ENCODE data around the gene CFAP45.
A peak's percentile ranks its signal among the peaks of the same experiment; 100 is the strongest.

CFAP45 gene

GRCh38 chr1:159895836-159896545 lies 4.0 kb downstream of the CFAP45 start:
- no peak overlapping the region for H3K4me3 Mint-ChIP-seq
- peaks cover 55% of the 10 kb centered on the region for H3K4me1 Mint-ChIP-seq (ENCODE audit: low read depth)
- peaks cover 10% of the 10 kb centered on the region for H3K27me3 Mint-ChIP-seq
- no peaks in the 10 kb centered on the region for H3K9me3 Mint-ChIP-seq
- no peaks in the 10 kb centered on the region for H3K36me3 Mint-ChIP-seq (ENCODE audit: low read depth)
- intact Hi-C loops (cut with micrococcal nuclease): loop anchor here (10.0 kb wide), 1 partner anchor 731 kb away; no protein-coding TSS in a partner anchor
- H3K27ac Mint-ChIP-seq: peak overlapping the region; percentile 77

- Mint-ChIP-seq H3K4me3 (no peak overlapping the region), H3K36me3 (ENCODE audit: low read depth) (no peaks in the 10 kb centered on the region), H3K9me3 (no peaks in the 10 kb centered on the region), H3K27ac (no peak overlapping the region), H3K27me3 (peaks cover 5% of the 10 kb centered on the region), H3K4me1 (ENCODE audit: low read depth) (peaks cover 50% of the 10 kb centered on the region)
- intact Hi-C loops (cut with micrococcal nuclease): loop anchor here (10.0 kb wide), 1 partner anchor 730 kb away; no protein-coding TSS in a partner anchor
Observed at GRCh38 chr1:159895286-159895685, 4.7 kb downstream of the CFAP45 start.

GRCh38 chr1:159892944-159893343 lies 7.0 kb downstream of the CFAP45 start:
- Mint-ChIP-seq H3K9me3 (no peaks in the 10 kb centered on the region), H3K4me1 (ENCODE audit: low read depth) (peaks cover 51% of the 10 kb centered on the region), H3K4me3 (no peak overlapping the region), H3K27me3 (no peaks in the 10 kb centered on the region), H3K36me3 (ENCODE audit: low read depth) (no peaks in the 10 kb centered on the region), H3K27ac (peak overlapping the region; percentile 11)
- intact Hi-C loops (cut with micrococcal nuclease): loop anchor here (2.0 to 10.0 kb wide), 4 partner anchors 44 to 728 kb away; partner anchors contain the start of gene DUSP23

GRCh38 chr1:159891275-159892157 lies 8.4 kb downstream of the CFAP45 start:
- Mint-ChIP-seq H3K4me3 (no peak overlapping the region), H3K27ac (no peak overlapping the region), H3K4me1 (ENCODE audit: low read depth) (peaks cover 59% of the 10 kb centered on the region), H3K36me3 (ENCODE audit: low read depth) (no peaks in the 10 kb centered on the region), H3K9me3 (no peaks in the 10 kb centered on the region), H3K27me3 (no peaks in the 10 kb centered on the region)
- intact Hi-C loops (cut with micrococcal nuclease): loop anchor here (1.0 to 10.0 kb wide), 5 partner anchors 46 to 727 kb away; partner anchors contain the start of gene DUSP23

- Mint-ChIP-seq H3K4me3 (no peak overlapping the region), H3K36me3 (ENCODE audit: low read depth) (no peaks in the 10 kb centered on the region), H3K9me3 (no peaks in the 10 kb centered on the region), H3K27ac (peak overlapping the region; percentile 73), H3K27me3 (peaks cover 1% of the 10 kb centered on the region), H3K4me1 (ENCODE audit: low read depth) (peaks cover 51% of the 10 kb centered on the region)
- intact Hi-C loops (cut with micrococcal nuclease): loop anchor here (1.0 to 10.0 kb wide), 4 partner anchors 47 to 726 kb away; partner anchors contain the start of gene DUSP23
Observed at GRCh38 chr1:159890390-159890789, 9.6 kb downstream of the CFAP45 start.

- intact Hi-C loops (cut with micrococcal nuclease): loop anchor here (1.0 to 10.0 kb wide), 4 partner anchors 47 to 725 kb away; partner anchors contain the start of gene DUSP23
- no peaks in the 10 kb centered on the region for H3K36me3 Mint-ChIP-seq (ENCODE audit: low read depth)
- peaks cover 1% of the 10 kb centered on the region for H3K27me3 Mint-ChIP-seq
- peaks cover 47% of the 10 kb centered on the region for H3K4me1 Mint-ChIP-seq (ENCODE audit: low read depth)
- H3K27ac Mint-ChIP-seq: peak overlapping the region; percentile 73
- H3K9me3 Mint-ChIP-seq: no peaks in the 10 kb centered on the region
- H3K4me3 Mint-ChIP-seq: peak overlapping the region; percentile 21
Observed at GRCh38 chr1:159889821-159890252, 10.1 kb downstream of the CFAP45 start.

- Mint-ChIP-seq H3K4me1 (ENCODE audit: low read depth) (peaks cover 47% of the 10 kb centered on the region), H3K27me3 (peaks cover 1% of the 10 kb centered on the region), H3K9me3 (no peaks in the 10 kb centered on the region), H3K36me3 (ENCODE audit: low read depth) (no peaks in the 10 kb centered on the region), H3K27ac (peak overlapping the region; percentile 73), H3K4me3 (no peak overlapping the region)
- intact Hi-C loops (cut with micrococcal nuclease): no loop called here
Observed at GRCh38 chr1:159889202-159889601, 10.8 kb downstream of the CFAP45 start.

GRCh38 chr1:159884296-159884695 lies 15.7 kb downstream of the CFAP45 start:
- Mint-ChIP-seq H3K36me3 (ENCODE audit: low read depth) (no peaks in the 10 kb centered on the region), H3K27ac (no peak overlapping the region), H3K4me1 (ENCODE audit: low read depth) (peaks cover 30% of the 10 kb centered on the region), H3K27me3 (peaks cover 1% of the 10 kb centered on the region), H3K4me3 (no peak overlapping the region), H3K9me3 (no peaks in the 10 kb centered on the region)
- intact Hi-C loops (cut with micrococcal nuclease): no loop called here

- Mint-ChIP-seq H3K4me3 (no peak overlapping the region), H3K9me3 (no peaks in the 10 kb centered on the region), H3K27me3 (peaks cover 3% of the 10 kb centered on the region), H3K4me1 (ENCODE audit: low read depth) (peaks cover 29% of the 10 kb centered on the region), H3K27ac (no peak overlapping the region), H3K36me3 (ENCODE audit: low read depth) (no peaks in the 10 kb centered on the region)
- intact Hi-C loops (cut with micrococcal nuclease): no loop called here
Observed at GRCh38 chr1:159883134-159883533, 16.8 kb downstream of the CFAP45 start.

- Mint-ChIP-seq H3K27me3 (peaks cover 3% of the 10 kb centered on the region), H3K27ac (no peak overlapping the region), H3K4me1 (ENCODE audit: low read depth) (peaks cover 22% of the 10 kb centered on the region), H3K4me3 (no peak overlapping the region), H3K36me3 (ENCODE audit: low read depth) (no peaks in the 10 kb centered on the region), H3K9me3 (no peaks in the 10 kb centered on the region)
- intact Hi-C loops (cut with micrococcal nuclease): no loop called here
Observed at GRCh38 chr1:159882527-159882862, 17.5 kb downstream of the CFAP45 start.

GRCh38 chr1:159881622-159882526 lies 18.1 kb downstream of the CFAP45 start:
- intact Hi-C loops (cut with micrococcal nuclease): no loop called here
- Mint-ChIP-seq H3K27ac (no peak overlapping the region), H3K27me3 (peaks cover 3% of the 10 kb centered on the region), H3K4me3 (no peak overlapping the region), H3K36me3 (ENCODE audit: low read depth) (no peaks in the 10 kb centered on the region), H3K4me1 (ENCODE audit: low read depth) (peaks cover 16% of the 10 kb centered on the region), H3K9me3 (no peaks in the 10 kb centered on the region)

GRCh38 chr1:159880430-159880829 lies 19.5 kb downstream of the CFAP45 start:
- intact Hi-C loops (cut with micrococcal nuclease): no loop called here
- Mint-ChIP-seq H3K4me3 (no peak overlapping the region), H3K4me1 (ENCODE audit: low read depth) (peaks cover 9% of the 10 kb centered on the region), H3K27me3 (peaks cover 11% of the 10 kb centered on the region), H3K27ac (no peak overlapping the region), H3K36me3 (ENCODE audit: low read depth) (no peaks in the 10 kb centered on the region), H3K9me3 (no peaks in the 10 kb centered on the region)

- Mint-ChIP-seq H3K36me3 (ENCODE audit: low read depth) (no peaks in the 10 kb centered on the region), H3K27me3 (peaks cover 13% of the 10 kb centered on the region), H3K4me3 (no peak overlapping the region), H3K9me3 (no peaks in the 10 kb centered on the region), H3K27ac (no peak overlapping the region), H3K4me1 (ENCODE audit: low read depth) (peaks cover 9% of the 10 kb centered on the region)
- intact Hi-C loops (cut with micrococcal nuclease): no loop called here
Observed at GRCh38 chr1:159879977-159880376, 20.0 kb downstream of the CFAP45 start.
